ENCODE data around the gene CNIH2. TPM values are rescaled to one million over a fixed set of nuclear protein-coding genes. Genes with fewer than 3 reads are reported as not detected.
"Not testable (repeated sequence)": the region's sequence is repeated elsewhere in the genome, so short reads cannot be mapped to it uniquely, and the experiment has no call there.

Gene CNIH2
- total RNA-seq, 8 experiments from 2014 or later, result 0.41 to 53.9 (median 32.4) TPM

DNA sequence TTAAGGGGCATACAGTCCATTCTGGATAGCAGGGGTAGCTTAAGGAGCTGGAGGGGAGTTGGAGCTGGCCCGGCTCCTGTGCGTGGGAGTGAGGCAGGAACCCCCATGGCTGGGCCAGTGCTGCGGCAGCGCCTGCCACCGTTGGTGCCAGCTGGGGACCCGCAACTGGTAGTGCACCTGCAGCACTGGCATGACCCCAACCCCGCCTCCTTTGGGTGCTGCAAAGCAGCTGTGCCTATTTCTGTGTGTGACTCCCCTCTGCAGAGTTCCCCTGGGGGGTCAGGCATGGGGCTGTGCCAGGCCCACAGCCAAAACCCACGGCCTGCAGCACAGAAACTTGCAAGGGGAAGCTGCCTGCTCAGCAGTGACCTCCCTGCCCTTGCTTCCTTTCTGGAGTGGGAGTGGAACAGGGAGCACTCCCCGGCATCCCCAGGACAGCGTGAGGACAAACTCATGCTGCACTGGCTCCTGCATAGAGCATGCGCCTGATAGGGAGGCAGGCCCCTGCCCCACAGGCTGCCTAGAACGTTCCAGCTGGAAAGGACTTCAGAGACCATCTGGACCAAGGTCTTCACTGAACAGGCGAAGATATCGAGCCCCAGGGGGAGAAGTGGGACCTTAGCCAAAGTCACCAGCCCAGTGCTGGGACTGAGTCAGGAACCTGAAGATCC, 35.7 kb upstream of the CNIH2 start:
- peaks cover 4% of the 10 kb centered on the region in 2 donors for H3K4me1 ChIP-seq (replicated peaks in 1 of 2)
- WGBS, 10 experiments, result 58 to 100% (median 95%) methylated on average over 1 to 6 of the region's 14 CpGs; no CpG with 5 or more reads in 4 of the 10 experiments
- no peak overlapping the region for H3K27ac ChIP-seq
- in situ Hi-C loops (cut with MboI; ENCODE audit: low pct_unique_long_range_greater_than_20kb in 2 of 9, low sequenced_read_pairs in 9 of 9, unreplicated experiment in 9 of 9), result no loop called here
- no peak for ATAC-seq (replicated peaks in 6 of 8)
- no peak overlapping the region for H3K4me3 ChIP-seq

DNA sequence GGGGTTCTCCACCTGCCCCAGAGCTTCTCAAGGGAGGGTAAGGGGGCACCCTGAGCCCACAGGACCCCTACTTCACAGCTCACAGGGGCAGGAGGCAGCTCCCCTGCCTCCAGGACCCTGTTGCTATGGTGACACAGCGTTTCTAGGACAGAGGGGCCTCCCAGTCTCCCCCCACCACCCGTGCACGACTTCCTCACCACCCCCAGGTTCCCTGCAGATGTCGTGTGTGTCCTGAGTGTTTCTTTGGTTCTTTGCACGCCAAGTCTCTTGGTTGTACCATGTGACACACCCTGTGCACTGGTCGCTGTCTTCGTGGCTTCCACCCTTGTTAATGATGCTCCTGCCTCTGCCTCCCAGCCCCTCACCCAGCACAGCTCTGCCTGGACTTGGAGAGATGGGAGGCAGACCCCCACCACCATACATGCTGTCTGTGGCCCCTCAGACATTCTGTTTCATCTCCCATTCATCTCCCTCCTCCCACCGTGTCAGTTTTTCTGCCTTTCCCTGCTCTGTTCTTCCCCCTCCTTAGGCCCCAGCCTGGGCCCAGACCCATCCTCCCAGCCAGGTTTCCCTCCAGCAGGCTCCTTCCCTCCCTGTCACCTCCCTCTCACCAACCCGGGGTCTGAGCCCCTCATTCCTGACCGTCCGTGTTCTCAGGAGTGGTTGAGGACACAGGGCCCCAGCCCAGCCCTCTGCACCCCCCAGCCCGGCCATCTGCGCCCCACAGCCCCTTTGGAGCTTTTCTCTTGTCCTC, 34.0 kb upstream of the CNIH2 start:
- in situ Hi-C loops (cut with MboI; ENCODE audit: low pct_unique_long_range_greater_than_20kb in 2 of 9, low sequenced_read_pairs in 9 of 9, unreplicated experiment in 9 of 9), result no loop called here
- Histone ChIP-seq H3K4me3 (no peak overlapping the region), H3K4me1 (replicated peaks in 1 of 2) (peaks cover 4% of the 10 kb centered on the region in 2 donors), H3K27ac (no peak overlapping the region)
- WGBS, 10 experiments, result 30 to 60% methylated on average over 2 of the region's 13 CpGs; no CpG with 5 or more reads in 8 of the 10 experiments
- ATAC-seq (replicated peaks in 6 of 8), result peak in 5 of 8 experiments; percentile 42 to 69 (median 59)

DNA sequence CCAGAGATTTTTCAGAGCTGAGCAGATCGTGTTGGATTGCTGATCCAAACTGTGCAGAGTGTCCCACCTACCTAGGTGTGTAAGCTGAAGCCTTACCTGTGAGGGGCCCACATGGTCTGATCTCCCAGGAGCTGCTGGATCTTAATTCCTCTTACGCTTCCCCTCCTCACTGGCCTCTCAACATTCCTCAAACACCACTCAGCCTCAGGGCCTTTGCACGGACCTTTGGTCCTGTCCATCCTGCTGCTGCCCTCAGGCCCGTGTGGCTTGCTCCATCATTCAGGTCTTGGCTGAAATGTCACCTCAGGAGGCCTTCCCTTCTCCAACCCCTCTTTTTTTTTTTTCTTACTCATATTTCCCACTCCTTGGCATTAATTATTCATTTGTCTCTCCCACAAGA, 30.7 kb upstream of the CNIH2 start:
- H3K4me3 ChIP-seq, result no peak overlapping the region
- in situ Hi-C loops (cut with MboI; ENCODE audit: low pct_unique_long_range_greater_than_20kb in 2 of 9, low sequenced_read_pairs in 9 of 9, unreplicated experiment in 9 of 9), result no loop called here
- H3K27ac ChIP-seq, result no peak overlapping the region
- H3K4me1 ChIP-seq (replicated peaks in 1 of 2), result peaks cover 4% of the 10 kb centered on the region in 2 donors
- no peak for ATAC-seq (replicated peaks in 6 of 8)
- WGBS, 10 experiments, result 63 to 100% (median 83%) methylated on average over 1 to 4 of the region's 4 CpGs; no CpG with 5 or more reads in 1 of the 10 experiments

DNA sequence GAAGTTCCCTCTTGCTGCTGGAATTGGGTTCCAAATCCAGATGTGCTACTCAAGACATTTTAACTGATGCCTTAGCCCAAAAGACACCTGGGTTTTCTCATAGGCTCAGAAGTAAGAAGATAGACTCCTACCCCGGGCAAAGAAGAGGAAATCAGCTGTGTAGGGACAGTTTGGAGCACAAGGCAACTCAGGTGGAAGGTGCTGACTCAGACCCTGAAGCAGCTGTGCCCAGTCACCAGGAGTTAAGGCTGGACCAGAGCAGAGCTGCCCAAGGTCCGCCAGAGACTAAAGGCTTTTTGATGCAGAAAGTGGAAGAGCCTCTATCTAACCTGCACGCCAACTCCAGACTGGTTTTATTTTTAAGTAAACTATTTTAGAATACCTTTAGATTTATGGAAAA, 30.2 kb upstream of the CNIH2 start:
- H3K27ac ChIP-seq, result no peak overlapping the region
- 57 to 100% (median 98%) methylated on average over 1 to 3 of the region's 3 CpGs for WGBS, 10 experiments
- H3K4me1 ChIP-seq (replicated peaks in 1 of 2), result peaks cover 4% of the 10 kb centered on the region in 2 donors
- no peak for ATAC-seq (replicated peaks in 6 of 8)
- no peak overlapping the region for H3K4me3 ChIP-seq
- in situ Hi-C loops (cut with MboI; ENCODE audit: low pct_unique_long_range_greater_than_20kb in 2 of 9, low sequenced_read_pairs in 9 of 9, unreplicated experiment in 9 of 9), result no loop called here

DNA sequence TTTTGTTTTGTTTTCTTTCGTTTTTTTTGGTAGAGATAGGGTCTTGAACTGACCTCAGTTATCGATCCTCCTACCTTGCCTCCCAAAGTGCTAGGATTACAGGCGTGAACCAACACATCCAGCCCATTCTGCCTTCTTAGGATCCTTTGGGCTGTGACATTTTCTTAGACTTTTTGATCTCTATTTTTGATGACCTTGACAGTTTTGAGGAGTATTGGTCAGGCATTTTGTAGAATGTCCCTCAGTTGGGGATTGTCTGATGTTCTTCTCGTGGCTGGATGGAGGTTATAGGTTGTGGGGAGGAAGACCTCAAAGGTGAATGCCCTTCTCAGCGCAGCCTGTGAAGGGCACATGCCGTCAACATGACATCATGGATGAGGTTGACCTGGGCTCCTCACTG, 29.1 kb upstream of the CNIH2 start:
- in situ Hi-C loops (cut with MboI; ENCODE audit: low pct_unique_long_range_greater_than_20kb in 2 of 9, low sequenced_read_pairs in 9 of 9, unreplicated experiment in 9 of 9), result no loop called here
- no peak overlapping the region for H3K4me3 ChIP-seq
- no peak overlapping the region for H3K27ac ChIP-seq
- no peak for ATAC-seq (replicated peaks in 6 of 8)
- no peaks in the 10 kb centered on the region for H3K4me1 ChIP-seq (replicated peaks in 1 of 2)
- WGBS, 10 experiments, result 40 to 92% (median 71%) methylated on average over 1 to 4 of the region's 6 CpGs; no CpG with 5 or more reads in 1 of the 10 experiments

DNA sequence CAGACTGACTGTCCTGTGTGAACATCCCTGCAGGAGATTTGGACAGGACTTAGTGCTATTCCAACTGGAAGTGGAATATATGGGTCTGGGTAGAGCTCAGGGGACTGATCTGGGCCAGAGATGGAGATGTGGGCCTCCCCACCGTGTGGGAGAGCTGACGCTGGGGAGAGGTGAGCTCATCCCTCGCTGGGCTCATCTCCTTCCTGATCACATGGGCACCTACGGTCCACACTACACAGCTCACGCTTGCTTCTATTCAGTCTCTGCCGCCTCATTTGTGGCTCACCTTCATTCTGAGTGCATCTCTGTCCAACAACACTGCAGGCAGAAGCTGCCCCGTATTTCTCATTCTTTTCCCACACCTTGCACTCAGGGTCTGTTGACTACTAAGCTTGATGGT, 26.2 kb upstream of the CNIH2 start:
- 40 to 100% (median 84%) methylated on average over 1 to 5 of the region's 7 CpGs; no CpG with 5 or more reads in 5 of the 10 experiments for WGBS, 10 experiments
- H3K4me3 ChIP-seq, result no peak overlapping the region
- ATAC-seq (replicated peaks in 6 of 8), result peak in 5 of 8 experiments; percentile 94 to 99 (median 98)
- no peak overlapping the region for H3K27ac ChIP-seq
- in situ Hi-C loops (cut with MboI; ENCODE audit: low pct_unique_long_range_greater_than_20kb in 2 of 9, low sequenced_read_pairs in 9 of 9, unreplicated experiment in 9 of 9), result no loop called here
- H3K4me1 ChIP-seq (replicated peaks in 1 of 2), result peaks cover 5 to 7% of the 10 kb centered on the region in 2 donors

DNA sequence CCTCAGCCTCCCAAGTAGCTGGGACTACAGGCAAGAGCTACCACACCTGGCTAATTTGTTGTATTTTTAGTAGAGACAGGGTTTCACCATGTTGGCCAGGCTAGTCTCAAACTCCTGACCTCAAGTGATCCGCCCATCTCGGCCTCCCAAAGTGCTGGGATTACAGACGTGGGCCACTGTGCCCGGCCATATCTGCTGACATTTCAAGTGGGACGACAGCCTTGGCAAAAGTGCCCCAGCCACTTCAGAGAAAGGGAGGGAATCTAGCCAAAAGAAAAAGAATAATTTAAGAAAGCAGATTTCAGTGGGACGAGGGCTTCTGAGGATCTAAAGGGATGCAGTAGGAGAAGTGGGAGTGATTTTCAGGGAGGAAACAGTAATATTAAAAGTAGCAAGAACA, 24.9 kb upstream of the CNIH2 start:
- 40 to 100% (median 60%) methylated on average over 1 to 4 of the region's 6 CpGs; no CpG with 5 or more reads in 4 of the 10 experiments for WGBS, 10 experiments
- H3K27ac ChIP-seq; H3K4me3 ChIP-seq; in situ Hi-C loops (cut with MboI; ENCODE audit: low pct_unique_long_range_greater_than_20kb in 2 of 9, low sequenced_read_pairs in 9 of 9, unreplicated experiment in 9 of 9); ATAC-seq (replicated peaks in 6 of 8); H3K4me1 ChIP-seq (replicated peaks in 1 of 2): not testable (repeated sequence)

DNA sequence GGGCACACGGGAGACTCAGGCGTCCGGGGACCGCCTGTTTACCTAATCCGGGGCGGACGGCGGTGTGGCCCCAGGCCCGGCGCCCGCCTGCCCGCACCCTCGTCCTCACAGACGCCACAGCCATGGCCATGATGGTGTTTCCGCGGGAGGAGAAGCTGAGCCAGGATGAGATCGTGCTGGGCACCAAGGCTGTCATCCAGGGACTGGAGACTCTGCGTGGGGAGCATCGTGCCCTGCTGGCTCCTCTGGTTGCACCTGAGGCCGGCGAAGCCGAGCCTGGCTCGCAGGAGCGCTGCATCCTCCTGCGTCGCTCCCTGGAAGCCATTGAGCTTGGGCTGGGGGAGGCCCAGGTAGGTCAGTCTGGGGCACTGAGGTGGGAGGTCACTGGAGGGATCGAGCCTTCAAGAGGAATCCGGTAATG, 19.5 kb upstream of the CNIH2 start:
- H3K4me3 ChIP-seq, result peak overlapping the region; percentile 66 to 95 (median 74)
- H3K4me1 ChIP-seq (replicated peaks in 1 of 2), result peaks cover 12 to 13% of the 10 kb centered on the region in 2 donors
- in situ Hi-C loops (cut with MboI; ENCODE audit: low pct_unique_long_range_greater_than_20kb in 2 of 9, low sequenced_read_pairs in 9 of 9, unreplicated experiment in 9 of 9), result no loop called here
- H3K27ac ChIP-seq, result peak overlapping the region; percentile 74 to 84
- 0 to 25% (median 7%) methylated on average over 3 to 15 of the region's 28 CpGs; no CpG with 5 or more reads in 7 of the 10 experiments for WGBS, 10 experiments
- ATAC-seq (replicated peaks in 6 of 8), result peak in 4 of 8 experiments; percentile 0 to 9 (median 6)

DNA sequence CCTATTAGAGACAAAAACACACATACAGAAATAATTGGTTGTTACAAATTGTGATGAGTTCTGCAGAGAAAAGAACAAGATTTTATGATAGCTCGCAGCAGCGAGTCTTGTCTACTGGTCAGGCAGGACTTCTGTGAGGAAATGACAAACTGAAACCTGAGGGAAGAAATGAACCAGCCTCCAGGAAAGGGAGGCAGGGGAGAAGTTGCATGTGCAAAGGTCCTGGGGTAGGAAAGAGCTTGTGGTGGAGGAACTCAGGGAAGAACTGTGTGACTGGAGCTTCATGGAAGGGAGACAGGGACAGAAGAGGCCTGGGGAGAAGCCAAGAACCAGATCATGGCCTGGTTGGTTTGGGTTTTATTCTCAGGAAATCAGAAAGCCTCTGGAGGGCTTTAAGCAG, 18.8 kb upstream of the CNIH2 start:
- Histone ChIP-seq H3K4me3 (peak overlapping the region in 1 of 5 donors; percentile 95), H3K4me1 (replicated peaks in 1 of 2) (peaks cover 12 to 13% of the 10 kb centered on the region in 2 donors), H3K27ac (no peak overlapping the region)
- in situ Hi-C loops (cut with MboI; ENCODE audit: low pct_unique_long_range_greater_than_20kb in 2 of 9, low sequenced_read_pairs in 9 of 9, unreplicated experiment in 9 of 9), result no loop called here
- 80 to 100% (median 96%) methylated on average over 1 to 2 of the region's 2 CpGs; no CpG with 5 or more reads in 2 of the 10 experiments for WGBS, 10 experiments
- ATAC-seq (replicated peaks in 6 of 8), result no peak

DNA sequence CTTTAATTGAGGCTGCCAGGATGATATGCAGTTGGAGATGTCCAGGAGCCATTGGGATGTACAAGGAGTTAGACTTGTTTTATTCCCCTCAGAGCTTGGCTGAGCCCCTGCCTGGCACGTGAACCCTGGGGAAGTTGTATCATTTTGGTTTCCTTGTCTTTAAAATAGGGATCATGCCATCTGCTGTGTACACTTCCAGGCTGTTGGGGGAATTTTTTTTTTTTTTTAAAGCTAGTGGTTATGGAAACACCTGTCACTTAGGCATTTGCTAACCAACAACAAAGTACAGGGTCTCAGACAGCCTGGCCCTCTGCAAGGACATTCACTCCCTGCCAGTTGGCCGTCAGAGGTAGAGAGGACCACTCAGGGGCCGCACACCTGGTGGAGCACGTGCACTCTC, 18.0 kb upstream of the CNIH2 start:
- in situ Hi-C loops (cut with MboI; ENCODE audit: low pct_unique_long_range_greater_than_20kb in 2 of 9, low sequenced_read_pairs in 9 of 9, unreplicated experiment in 9 of 9), result no loop called here
- WGBS, 10 experiments, result 50 to 100% (median 100%) methylated on average over 1 to 3 of the region's 4 CpGs; no CpG with 5 or more reads in 3 of the 10 experiments
- Histone ChIP-seq H3K27ac (no peak overlapping the region), H3K4me3 (no peak overlapping the region), H3K4me1 (replicated peaks in 1 of 2) (peaks cover 12 to 13% of the 10 kb centered on the region in 2 donors)
- ATAC-seq (replicated peaks in 6 of 8), result no peak

DNA sequence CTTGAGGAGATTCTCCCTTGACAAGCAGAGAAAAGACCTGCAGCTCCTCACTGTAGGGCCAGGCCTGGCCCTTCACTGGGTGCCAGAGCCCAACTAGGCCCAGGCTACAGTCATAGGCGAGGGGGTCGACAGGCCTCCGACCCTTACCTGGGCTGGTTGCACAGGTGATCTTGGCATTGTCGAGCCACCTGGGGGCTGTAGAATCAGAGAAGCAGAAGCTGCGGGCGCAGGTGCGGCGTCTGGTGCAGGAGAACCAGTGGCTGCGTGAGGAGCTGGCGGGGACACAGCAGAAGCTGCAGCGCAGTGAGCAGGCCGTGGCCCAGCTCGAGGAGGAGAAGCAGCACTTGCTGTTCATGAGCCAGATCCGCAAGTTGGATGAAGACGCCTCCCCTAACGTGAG, 16.4 kb upstream of the CNIH2 start:
- no peak for ATAC-seq (replicated peaks in 6 of 8)
- H3K4me3 ChIP-seq, result no peak overlapping the region
- WGBS, 10 experiments, result 91 to 100% (median 96%) methylated on average over 1 to 9 of the region's 16 CpGs; no CpG with 5 or more reads in 6 of the 10 experiments
- no peak overlapping the region for H3K27ac ChIP-seq
- in situ Hi-C loops (cut with MboI; ENCODE audit: low pct_unique_long_range_greater_than_20kb in 2 of 9, low sequenced_read_pairs in 9 of 9, unreplicated experiment in 9 of 9), result no loop called here
- peaks cover 9 to 11% of the 10 kb centered on the region in 2 donors for H3K4me1 ChIP-seq (replicated peaks in 1 of 2)

DNA sequence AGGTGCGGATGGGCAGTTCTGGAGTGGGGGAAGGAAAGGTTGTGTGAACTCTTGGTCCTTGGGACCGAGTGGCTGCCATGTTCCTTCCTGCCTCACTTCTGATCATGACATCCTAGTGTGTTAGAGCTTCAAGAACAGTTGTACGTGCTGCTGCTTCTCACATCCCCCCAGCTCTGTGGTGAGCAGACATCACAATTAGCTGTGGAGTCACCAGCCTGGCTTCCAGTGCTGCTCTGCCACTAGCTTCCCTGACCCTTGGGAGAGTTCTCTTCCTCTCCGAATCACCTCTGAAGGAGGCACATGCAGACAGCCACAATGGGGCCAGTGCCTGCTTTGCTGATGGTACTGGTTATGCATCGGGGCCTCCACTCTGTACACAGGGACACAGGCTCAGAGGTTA, 15.8 kb upstream of the CNIH2 start:
- in situ Hi-C loops (cut with MboI; ENCODE audit: low pct_unique_long_range_greater_than_20kb in 2 of 9, low sequenced_read_pairs in 9 of 9, unreplicated experiment in 9 of 9), result no loop called here
- no peak overlapping the region for H3K4me3 ChIP-seq
- peaks cover 13 to 14% of the 10 kb centered on the region in 2 donors for H3K4me1 ChIP-seq (replicated peaks in 1 of 2)
- WGBS, 10 experiments, result 60 to 100% (median 100%) methylated on average over 1 of the region's 5 CpGs; no CpG with 5 or more reads in 4 of the 10 experiments
- no peak for ATAC-seq (replicated peaks in 6 of 8)
- no peak overlapping the region for H3K27ac ChIP-seq

DNA sequence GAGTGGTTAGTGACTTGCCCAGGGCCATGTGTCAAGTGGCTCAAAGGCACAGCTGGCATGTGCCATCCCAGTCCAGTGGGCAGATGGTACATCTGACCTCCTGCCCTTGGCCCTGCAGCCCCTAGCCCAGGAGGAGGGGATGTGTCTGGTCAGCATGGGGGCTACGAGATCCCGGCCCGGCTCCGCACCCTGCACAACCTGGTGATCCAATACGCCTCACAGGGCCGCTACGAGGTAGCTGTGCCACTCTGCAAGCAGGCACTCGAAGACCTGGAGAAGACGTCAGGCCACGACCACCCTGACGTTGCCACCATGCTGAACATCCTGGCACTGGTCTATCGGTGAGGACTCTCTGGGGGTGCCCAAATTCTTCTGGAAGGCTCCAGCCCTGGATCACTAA, 15.3 kb upstream of the CNIH2 start:
- Histone ChIP-seq H3K4me1 (replicated peaks in 1 of 2) (peaks cover 13 to 14% of the 10 kb centered on the region in 2 donors), H3K27ac (no peak overlapping the region), H3K4me3 (no peak overlapping the region)
- WGBS, 10 experiments, result 93% methylated on average over 3 of the region's 12 CpGs; no CpG with 5 or more reads in 9 of the 10 experiments
- in situ Hi-C loops (cut with MboI; ENCODE audit: low pct_unique_long_range_greater_than_20kb in 2 of 9, low sequenced_read_pairs in 9 of 9, unreplicated experiment in 9 of 9), result no loop called here
- ATAC-seq (replicated peaks in 6 of 8), result no peak

All from motor neuron (in vitro differentiated cells).